Kidney glomerular epithelial cell (primary cell): ENCODE results near the gene TNFSF12.

ENCODE experiments used
- DNase-seq: peaks from one replicate; lab custom pipeline; 2025; lab: John Stamatoyannopoulos, UW

Gene TNFSF12

GRCh38 chr17:7544911-7545310, 3.9 kb upstream of the TNFSF12 start:
- DNase-seq, result no peak

DNA sequence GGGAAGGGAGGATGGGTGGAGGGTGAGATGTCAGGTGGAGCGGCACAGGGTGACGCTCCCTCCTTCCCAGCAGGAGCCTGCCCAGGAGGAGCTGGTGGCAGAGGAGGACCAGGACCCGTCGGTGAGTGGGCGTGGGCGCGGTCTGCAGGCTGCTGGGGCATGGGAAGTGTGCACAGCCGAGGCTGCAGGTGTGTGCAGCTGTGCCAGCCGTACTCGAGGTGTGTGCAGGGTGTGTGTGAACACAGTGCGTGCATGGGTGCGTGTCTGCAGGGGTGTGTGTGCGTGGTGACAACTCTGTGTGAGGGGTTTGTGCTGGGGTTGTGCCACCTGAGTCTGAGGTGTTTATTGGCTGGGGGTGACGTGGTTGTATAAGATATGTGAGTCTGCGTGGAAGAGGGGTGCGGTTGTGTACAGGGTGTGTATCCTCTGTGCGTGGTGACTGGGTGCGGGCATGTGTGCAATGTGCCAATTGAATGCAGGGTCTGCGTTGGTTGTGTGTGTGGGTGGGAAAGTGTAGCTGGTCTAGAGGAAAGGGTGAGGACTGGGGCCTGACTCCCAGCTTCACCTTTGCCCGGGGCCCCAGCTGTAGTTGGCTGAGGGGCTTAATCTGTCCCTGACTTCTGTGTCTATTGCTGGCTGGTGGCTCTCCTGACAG, 670 bp downstream of the TNFSF12 start:
- no peak for DNase-seq

DNA sequence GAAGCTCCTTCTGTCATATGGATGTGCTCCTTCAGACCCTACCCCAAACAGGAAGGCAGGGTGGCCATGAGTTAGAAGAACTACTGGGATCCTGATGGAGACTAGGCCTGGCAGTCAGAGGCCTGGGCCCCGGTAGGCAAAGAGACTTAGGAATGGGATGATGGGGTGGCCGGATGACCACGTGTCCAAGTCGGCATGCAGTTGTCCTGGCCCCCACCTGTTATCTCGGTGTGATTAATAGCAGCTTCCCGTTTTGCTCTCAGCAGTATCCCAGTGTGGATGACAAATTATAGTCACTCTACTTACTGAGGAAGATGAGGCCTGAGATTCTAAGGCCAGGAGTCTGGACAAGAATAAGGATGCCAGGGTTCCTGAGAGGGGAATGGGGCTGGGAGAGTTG, 1.5 kb downstream of the TNFSF12 start:
- DNase-seq, result no peak

GRCh38 chr17:7551396-7551795, 2.5 kb downstream of the TNFSF12 start:
- no peak for DNase-seq

GRCh38 chr17:7552621-7553051, 3.8 kb downstream of the TNFSF12 start:
- no peak for DNase-seq

DNA sequence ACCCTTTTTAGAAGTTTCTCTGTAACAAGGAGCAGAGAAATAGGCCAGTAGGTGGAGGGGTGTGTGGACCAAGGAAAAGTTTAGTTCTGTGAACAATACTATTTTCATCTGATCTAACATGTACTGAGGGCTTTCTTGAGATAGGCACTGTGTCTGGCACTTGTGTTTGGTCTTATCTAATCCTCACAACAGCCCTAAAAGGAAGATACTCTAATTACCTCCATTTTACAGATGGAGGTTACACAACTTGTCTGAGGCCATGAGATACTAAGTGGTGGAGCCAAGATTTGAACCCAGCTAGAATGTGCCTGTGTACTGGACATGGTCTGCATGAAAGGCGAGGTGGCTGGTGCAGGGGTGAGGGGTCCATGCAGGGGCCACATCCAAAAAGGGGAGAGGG, 4.5 kb downstream of the TNFSF12 start:
- no peak for DNase-seq

DNA sequence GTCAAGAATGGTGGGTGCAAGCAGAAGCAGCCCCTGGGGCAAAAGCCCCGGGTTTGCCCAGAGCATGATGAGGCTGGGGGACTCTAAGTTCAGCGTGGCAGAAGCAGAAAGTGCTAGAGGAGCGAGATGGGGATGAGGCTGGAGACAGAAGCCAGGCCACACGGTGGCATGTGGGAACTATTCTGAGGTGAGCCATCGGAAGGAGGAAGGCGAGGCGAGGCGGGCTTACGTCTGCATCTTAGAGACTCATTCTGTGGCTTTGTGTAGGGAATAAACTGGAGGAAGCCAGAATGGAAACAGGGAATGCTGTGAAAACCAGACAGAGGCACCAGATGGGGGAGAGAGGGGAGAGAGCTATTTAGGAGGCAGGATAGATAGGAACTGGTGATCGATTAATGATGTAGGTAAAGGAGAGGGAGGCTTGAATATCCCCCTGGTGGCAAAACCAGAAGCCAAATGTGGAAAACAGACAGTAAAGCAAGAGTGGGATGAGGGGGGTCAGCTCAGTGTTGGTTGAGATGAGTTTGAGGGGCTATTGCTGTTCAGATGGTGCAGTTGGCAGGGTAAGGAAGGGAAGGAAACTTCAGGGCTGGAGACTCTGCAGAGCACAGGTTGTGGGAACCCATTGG, 6.6 kb downstream of the TNFSF12 start:
- DNase-seq, result no peak

DNA sequence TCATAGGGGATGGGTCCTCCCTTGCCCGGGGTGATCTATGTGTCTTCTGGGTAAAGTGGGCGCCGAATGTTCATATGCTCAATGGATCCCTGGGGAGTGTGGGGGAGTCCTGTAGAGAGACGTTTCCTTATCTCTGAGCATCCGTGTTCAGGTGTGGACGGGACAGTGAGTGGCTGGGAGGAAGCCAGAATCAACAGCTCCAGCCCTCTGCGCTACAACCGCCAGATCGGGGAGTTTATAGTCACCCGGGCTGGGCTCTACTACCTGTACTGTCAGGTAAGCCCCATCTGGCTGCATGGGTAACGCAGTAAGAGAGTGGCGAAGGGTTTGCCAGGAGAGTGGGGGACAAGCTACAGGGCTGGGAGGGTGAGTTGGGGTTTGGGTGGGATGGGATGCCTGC, 7.8 kb downstream of the TNFSF12 start:
- DNase-seq, result no peak

- no peak for DNase-seq
Observed at GRCh38 chr17:7557147-7557764, 8.4 kb downstream of the TNFSF12 start.

GRCh38 chr17:7557775-7558543, 9.1 kb downstream of the TNFSF12 start:
- peak; percentile 30 for DNase-seq

DNA sequence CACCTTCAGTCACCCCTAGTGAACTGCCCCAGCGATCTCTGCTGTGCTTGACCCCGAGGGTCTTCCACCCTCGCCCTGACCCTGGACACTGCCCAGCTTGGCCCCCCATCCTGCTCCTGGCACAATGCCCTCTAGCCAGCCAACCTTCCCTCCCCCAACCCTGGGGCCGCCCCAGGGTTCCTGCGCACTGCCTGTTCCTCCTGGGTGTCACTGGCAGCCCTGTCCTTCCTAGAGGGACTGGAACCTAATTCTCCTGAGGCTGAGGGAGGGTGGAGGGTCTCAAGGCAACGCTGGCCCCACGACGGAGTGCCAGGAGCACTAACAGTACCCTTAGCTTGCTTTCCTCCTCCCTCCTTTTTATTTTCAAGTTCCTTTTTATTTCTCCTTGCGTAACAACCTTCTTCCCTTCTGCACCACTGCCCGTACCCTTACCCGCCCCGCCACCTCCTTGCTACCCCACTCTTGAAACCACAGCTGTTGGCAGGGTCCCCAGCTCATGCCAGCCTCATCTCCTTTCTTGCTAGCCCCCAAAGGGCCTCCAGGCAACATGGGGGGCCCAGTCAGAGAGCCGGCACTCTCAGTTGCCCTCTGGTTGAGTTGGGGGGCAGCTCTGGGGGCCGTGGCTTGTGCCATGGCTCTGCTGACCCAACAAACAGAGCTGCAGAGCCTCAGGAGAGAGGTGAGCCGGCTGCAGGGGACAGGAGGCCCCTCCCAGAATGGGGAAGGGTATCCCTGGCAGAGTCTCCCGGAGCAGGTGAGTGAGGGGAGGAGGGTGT, 9.9 kb downstream of the TNFSF12 start, which contains the start of gene TNFSF13:
Gene TNFSF13 (plus strand): TSS at position 207 of the 776 bp plus-strand sequence. CDS start 290 bp downstream, at position 497.
- DNase-seq, result no peak

- no peak for DNase-seq
Observed at GRCh38 chr17:7559320-7560171, 10.7 kb downstream of the TNFSF12 start.

GRCh38 chr17:7560172-7561027, 11.5 kb downstream of the TNFSF12 start:
- DNase-seq, result peak; percentile 46

- peak; percentile 68 for DNase-seq
Observed at GRCh38 chr17:7561028-7561575, 12.2 kb downstream of the TNFSF12 start.

- peak; percentile 46 for DNase-seq
Observed at GRCh38 chr17:7561589-7562207, 12.8 kb downstream of the TNFSF12 start, which contains the start of gene SENP3. SENP3 (plus strand) TSS chr17:7561919; CDS start chr17:7563077, 1,158 bp downstream.

GRCh38 chr17:7562208-7562605, 13.3 kb downstream of the TNFSF12 start:
- DNase-seq, result peak; percentile 12

GRCh38 chr17:7563115-7563869, 14.4 kb downstream of the TNFSF12 start:
- no peak for DNase-seq

- no peak for DNase-seq
Observed at GRCh38 chr17:7569571-7569970, 20.7 kb downstream of the TNFSF12 start.
